HepG2 (cell line): ENCODE measurements around the gene ACP5. TPM values are rescaled to one million over a fixed set of nuclear protein-coding genes. Genes with fewer than 3 reads are reported as not detected.
A peak's percentile ranks its signal among the peaks of the same experiment; 100 is the strongest.

Experiments used
- ADNP ChIP-seq: sonication (generic); formaldehyde crosslinking; IDR thresholded peaks from 2 replicates; pipeline ENCODE4 v1.4.0; 2020; ENCODE audit warnings: missing genetic modification reagents
- BRD4 ChIP-seq: sonication (generic); formaldehyde crosslinking; IDR thresholded peaks from 2 replicates; pipeline ENCODE4 v1.4.0; 2020; ENCODE audit warnings: missing genetic modification reagents
- NFRKB ChIP-seq: fragments of 450-650 bp; IDR thresholded peaks from 2 replicates; pipeline ENCODE4 v1.6.1; 2017
- SYNCRIP ChIP-seq: fragments of 200-400 bp; formaldehyde crosslinking; IDR thresholded peaks from 2 replicates; pipeline ENCODE4 v1.6.1; 2018; ENCODE audit warnings: mild to moderate bottlenecking, low read depth, low read length; ENCODE audit not compliant: insufficient read depth
- ZMYM2 ChIP-seq: sonication (generic); formaldehyde crosslinking; IDR thresholded peaks from 2 replicates; pipeline ENCODE4 v1.8.0; 2022; ENCODE audit warnings: mild to moderate bottlenecking, missing genetic modification reagents
- ZNF121 ChIP-seq: sonication (generic); formaldehyde crosslinking; IDR thresholded peaks from 2 replicates; pipeline ENCODE4 v1.5.0; 2020; ENCODE audit warnings: mild to moderate bottlenecking, missing genetic modification reagents
- ZNF234 ChIP-seq: sonication (generic); formaldehyde crosslinking; conservative IDR thresholded peaks from 2 replicates; pipeline ENCODE4 v1.5.1; 2020; ENCODE audit warnings: mild to moderate bottlenecking, missing genetic modification reagents
- ZNF274 ChIP-seq: sonication (generic); formaldehyde crosslinking; IDR thresholded peaks from 2 replicates; pipeline ENCODE4 v1.5.1; 2020; ENCODE audit warnings: mild to moderate bottlenecking, missing genetic modification reagents
- ZNF343 ChIP-seq: sonication (generic); formaldehyde crosslinking; IDR thresholded peaks from 2 replicates; pipeline ENCODE4 v1.4.0; 2020; ENCODE audit warnings: mild to moderate bottlenecking, missing genetic modification reagents
- ZNF441 ChIP-seq: sonication (generic); formaldehyde crosslinking; IDR thresholded peaks from 2 replicates; pipeline ENCODE4 v1.7.0; 2021; ENCODE audit warnings: missing genetic modification reagents, borderline replicate concordance
- ZNF549 ChIP-seq: sonication (generic); formaldehyde crosslinking; IDR thresholded peaks from 2 replicates; pipeline ENCODE4 v1.5.0; 2020; ENCODE audit warnings: missing genetic modification reagents
- ZNF589 ChIP-seq: sonication (generic); formaldehyde crosslinking; conservative IDR thresholded peaks from 2 replicates; pipeline ENCODE4 v1.8.0; 2022; ENCODE audit warnings: mild to moderate bottlenecking, moderate library complexity, missing genetic modification reagents
- ZNF709 ChIP-seq: sonication (generic); formaldehyde crosslinking; IDR thresholded peaks from 2 replicates; pipeline ENCODE4 v1.5.0; 2020; ENCODE audit warnings: mild to moderate bottlenecking, missing genetic modification reagents
- ZNF775 ChIP-seq: sonication (generic); formaldehyde crosslinking; IDR thresholded peaks from 2 replicates; pipeline ENCODE4 v1.4.0; 2020; ENCODE audit warnings: missing genetic modification reagents, mild to moderate bottlenecking, moderate library complexity, borderline replicate concordance
- ZNF816 ChIP-seq: sonication (generic); formaldehyde crosslinking; IDR thresholded peaks from 2 replicates; pipeline ENCODE4 v1.8.0; 2022; ENCODE audit warnings: missing genetic modification reagents, mild to moderate bottlenecking, borderline replicate concordance
- ZNF883 ChIP-seq: sonication (generic); formaldehyde crosslinking; IDR thresholded peaks from 2 replicates; pipeline ENCODE4 v1.5.1; 2020; ENCODE audit warnings: mild to moderate bottlenecking, missing genetic modification reagents; ENCODE audit errors: not compliant biosample characterization
- polyA plus RNA-seq, 8 experiments: library from polyadenylated mRNA; depleted of rRNA in 3 of 8; stranded (reverse) in 7 of 8; unstranded in 1 of 8; fragments of >200 nt; fragmentation: Illumina TruSeq in 4 of 8; extraction: Trizol in 4 of 8; gene quantifications; 2 replicates each; pipeline versions ENCODE4 v1.2.1 to v1.2.3, GENCODE V29; 2011 to 2016; ENCODE audit warnings: low read depth in 4 of 8, missing spikeins in 1 of 8, mixed read lengths in 1 of 8; ENCODE audit not compliant: insufficient read depth in 1 of 8
- total RNA-seq, 5 experiments: library from RNA; depleted of rRNA; stranded (reverse); fragments of >200 nt; fragmentation: Illumina TruSeq; extraction: Trizol; gene quantifications; 2 replicates each; pipeline ENCODE4 v1.2.3, GENCODE V29; 2016; ENCODE audit warnings: low read depth in 1 of 5
- TF ChIP-seq, protein P1 (sequence below): sonication (generic); formaldehyde crosslinking; IDR thresholded peaks from 2 replicates; pipeline ENCODE4 v1.5.0; 2020; ENCODE audit warnings: mild to moderate bottlenecking, missing genetic modification reagents
- TF ChIP-seq, protein P2 (sequence below): sonication (generic); formaldehyde crosslinking; IDR thresholded peaks from 2 replicates; pipeline ENCODE4 v1.4.0; 2020; ENCODE audit warnings: missing genetic modification reagents
- TF ChIP-seq, protein P3 (sequence below): sonication (generic); formaldehyde crosslinking; IDR thresholded peaks from 2 replicates; pipeline ENCODE4 v1.9.0; 2021; ENCODE audit warnings: missing genetic modification reagents, mild to moderate bottlenecking, borderline replicate concordance
- TF ChIP-seq, protein P4 (sequence below): sonication (generic); formaldehyde crosslinking; IDR thresholded peaks from 2 replicates; pipeline ENCODE4 v1.5.1; 2020; ENCODE audit warnings: missing genetic modification reagents, mild to moderate bottlenecking, borderline replicate concordance

The ACP5 gene
- total and polyA plus RNA-seq, 2 of the 13 experiments (the other 11 are each of a cell fraction or from before 2014, with no cell fraction given) = 1.3 to 6.7 TPM

DNA sequence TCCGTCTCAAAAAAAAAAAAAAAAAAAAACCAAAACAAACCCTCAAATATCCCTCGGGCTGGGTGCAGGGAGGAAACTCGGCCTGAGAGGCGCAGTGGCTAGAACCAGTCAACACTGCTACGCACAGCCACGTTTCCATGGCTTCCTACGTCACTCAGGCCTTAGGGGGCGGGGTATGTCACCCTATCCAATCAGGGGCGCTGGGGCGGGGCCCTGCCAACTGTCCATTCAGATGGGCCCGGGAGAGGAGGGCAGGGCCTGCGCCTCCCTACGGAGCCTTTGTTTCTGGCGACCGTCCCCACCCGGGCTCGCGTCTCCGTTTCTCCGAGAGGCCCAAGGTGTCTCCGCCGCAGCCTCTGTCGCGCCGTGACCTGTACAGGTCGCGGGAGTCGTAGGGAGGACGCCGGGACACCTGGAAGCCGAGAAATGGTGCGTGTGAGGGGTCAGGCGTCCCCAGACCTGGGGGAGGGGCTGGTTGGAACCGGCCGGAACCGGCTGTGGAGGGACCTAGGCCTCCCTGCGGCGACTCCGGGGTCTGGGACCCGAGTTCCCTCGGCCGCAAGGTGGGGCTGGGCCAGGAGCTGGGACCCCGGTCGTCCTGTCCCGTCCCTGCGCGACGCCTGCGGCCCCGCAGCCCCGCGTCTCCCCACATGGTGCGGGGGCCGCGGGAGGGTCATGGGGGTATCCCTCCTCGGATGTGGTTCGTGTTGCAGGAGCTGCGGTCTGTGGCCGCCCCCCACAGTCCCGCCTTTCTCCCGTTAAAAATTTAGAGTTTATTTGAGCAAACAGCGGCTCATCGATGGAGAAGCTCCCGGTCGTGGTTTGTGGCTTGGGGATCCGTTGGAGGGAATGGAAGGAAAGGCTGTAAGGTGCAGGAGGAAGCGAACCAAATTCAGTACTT, 20.0 kb upstream of the ACP5 start, which contains the start of gene ZNF627 (continued):
- 0 out of 2 replicates have a peak, but pooled peaks have one; percentile 51 for TF ChIP-seq ZNF589 (CRISPR knock-in tag)
- TF ChIP-seq ZNF121 (CRISPR knock-in tag) = no peak
- TF ChIP-seq ZMYM2 = no peak
- TF ChIP-seq, protein P1, sequence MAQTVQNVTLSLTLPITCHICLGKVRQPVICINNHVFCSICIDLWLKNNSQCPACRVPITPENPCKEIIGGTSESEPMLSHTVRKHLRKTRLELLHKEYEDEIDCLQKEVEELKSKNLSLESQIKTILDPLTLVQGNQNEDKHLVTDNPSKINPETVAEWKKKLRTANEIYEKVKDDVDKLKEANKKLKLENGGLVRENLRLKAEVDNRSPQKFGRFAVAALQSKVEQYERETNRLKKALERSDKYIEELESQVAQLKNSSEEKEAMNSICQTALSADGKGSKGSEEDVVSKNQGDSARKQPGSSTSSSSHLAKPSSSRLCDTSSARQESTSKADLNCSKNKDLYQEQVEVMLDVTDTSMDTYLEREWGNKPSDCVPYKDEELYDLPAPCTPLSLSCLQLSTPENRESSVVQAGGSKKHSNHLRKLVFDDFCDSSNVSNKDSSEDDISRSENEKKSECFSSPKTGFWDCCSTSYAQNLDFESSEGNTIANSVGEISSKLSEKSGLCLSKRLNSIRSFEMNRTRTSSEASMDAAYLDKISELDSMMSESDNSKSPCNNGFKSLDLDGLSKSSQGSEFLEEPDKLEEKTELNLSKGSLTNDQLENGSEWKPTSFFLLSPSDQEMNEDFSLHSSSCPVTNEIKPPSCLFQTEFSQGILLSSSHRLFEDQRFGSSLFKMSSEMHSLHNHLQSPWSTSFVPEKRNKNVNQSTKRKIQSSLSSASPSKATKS (CRISPR knock-in tag) = no peak
- no peak for TF ChIP-seq ZNF816 (CRISPR knock-in tag)
- TF ChIP-seq BRD4 (CRISPR knock-in tag) = peak; percentile 75; the same call in 1 of the 2 replicates
- TF ChIP-seq ZNF441 (CRISPR knock-in tag) = 0 out of 2 replicates have a peak, but pooled peaks have one; percentile 29
- TF ChIP-seq, protein P2, sequence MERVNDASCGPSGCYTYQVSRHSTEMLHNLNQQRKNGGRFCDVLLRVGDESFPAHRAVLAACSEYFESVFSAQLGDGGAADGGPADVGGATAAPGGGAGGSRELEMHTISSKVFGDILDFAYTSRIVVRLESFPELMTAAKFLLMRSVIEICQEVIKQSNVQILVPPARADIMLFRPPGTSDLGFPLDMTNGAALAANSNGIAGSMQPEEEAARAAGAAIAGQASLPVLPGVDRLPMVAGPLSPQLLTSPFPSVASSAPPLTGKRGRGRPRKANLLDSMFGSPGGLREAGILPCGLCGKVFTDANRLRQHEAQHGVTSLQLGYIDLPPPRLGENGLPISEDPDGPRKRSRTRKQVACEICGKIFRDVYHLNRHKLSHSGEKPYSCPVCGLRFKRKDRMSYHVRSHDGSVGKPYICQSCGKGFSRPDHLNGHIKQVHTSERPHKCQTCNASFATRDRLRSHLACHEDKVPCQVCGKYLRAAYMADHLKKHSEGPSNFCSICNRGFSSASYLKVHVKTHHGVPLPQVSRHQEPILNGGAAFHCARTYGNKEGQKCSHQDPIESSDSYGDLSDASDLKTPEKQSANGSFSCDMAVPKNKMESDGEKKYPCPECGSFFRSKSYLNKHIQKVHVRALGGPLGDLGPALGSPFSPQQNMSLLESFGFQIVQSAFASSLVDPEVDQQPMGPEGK (CRISPR knock-in tag) = peak; percentile 58
- TF ChIP-seq NFRKB = no peak
- peak; percentile 76; the same call in 1 of the 2 replicates for TF ChIP-seq ZNF709 (CRISPR knock-in tag)
- TF ChIP-seq, protein P3, sequence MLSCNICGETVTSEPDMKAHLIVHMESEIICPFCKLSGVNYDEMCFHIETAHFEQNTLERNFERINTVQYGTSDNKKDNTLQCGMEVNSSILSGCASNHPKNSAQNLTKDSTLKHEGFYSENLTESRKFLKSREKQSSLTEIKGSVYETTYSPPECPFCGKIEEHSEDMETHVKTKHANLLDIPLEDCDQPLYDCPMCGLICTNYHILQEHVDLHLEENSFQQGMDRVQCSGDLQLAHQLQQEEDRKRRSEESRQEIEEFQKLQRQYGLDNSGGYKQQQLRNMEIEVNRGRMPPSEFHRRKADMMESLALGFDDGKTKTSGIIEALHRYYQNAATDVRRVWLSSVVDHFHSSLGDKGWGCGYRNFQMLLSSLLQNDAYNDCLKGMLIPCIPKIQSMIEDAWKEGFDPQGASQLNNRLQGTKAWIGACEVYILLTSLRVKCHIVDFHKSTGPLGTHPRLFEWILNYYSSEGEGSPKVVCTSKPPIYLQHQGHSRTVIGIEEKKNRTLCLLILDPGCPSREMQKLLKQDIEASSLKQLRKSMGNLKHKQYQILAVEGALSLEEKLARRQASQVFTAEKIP (CRISPR knock-in tag) = no peak
- TF ChIP-seq ZNF274 (CRISPR knock-in tag) = peak; percentile 89; the same call in 1 of the 2 replicates
- TF ChIP-seq ADNP (CRISPR knock-in tag) = no peak
- TF ChIP-seq, protein P4, sequence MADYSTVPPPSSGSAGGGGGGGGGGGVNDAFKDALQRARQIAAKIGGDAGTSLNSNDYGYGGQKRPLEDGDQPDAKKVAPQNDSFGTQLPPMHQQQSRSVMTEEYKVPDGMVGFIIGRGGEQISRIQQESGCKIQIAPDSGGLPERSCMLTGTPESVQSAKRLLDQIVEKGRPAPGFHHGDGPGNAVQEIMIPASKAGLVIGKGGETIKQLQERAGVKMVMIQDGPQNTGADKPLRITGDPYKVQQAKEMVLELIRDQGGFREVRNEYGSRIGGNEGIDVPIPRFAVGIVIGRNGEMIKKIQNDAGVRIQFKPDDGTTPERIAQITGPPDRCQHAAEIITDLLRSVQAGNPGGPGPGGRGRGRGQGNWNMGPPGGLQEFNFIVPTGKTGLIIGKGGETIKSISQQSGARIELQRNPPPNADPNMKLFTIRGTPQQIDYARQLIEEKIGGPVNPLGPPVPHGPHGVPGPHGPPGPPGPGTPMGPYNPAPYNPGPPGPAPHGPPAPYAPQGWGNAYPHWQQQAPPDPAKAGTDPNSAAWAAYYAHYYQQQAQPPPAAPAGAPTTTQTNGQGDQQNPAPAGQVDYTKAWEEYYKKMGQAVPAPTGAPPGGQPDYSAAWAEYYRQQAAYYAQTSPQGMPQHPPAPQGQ (CRISPR knock-in tag) = no peak
- peak; percentile 93 for TF ChIP-seq ZNF883
- TF ChIP-seq ZNF775 = no peak
- TF ChIP-seq ZNF343 = 0 out of 2 replicates have a peak, but pooled peaks have one; percentile 68
- TF ChIP-seq SYNCRIP = no peak
- TF ChIP-seq ZNF549 (CRISPR knock-in tag) = no peak
- no peak for TF ChIP-seq ZNF234 (CRISPR knock-in tag)
